Measurements from ENCODE around the gene FAM120AOS. TPM values are rescaled to one million over a fixed set of nuclear protein-coding genes. Genes with fewer than 3 reads are reported as not detected.
A peak's percentile ranks its signal among the peaks of the same experiment; 100 is the strongest.

The FAM120AOS gene
- total and polyA plus RNA-seq, 2 of the 8 experiments (the other 6 are each of a cell fraction or from before 2014, with no cell fraction given): 29.6 to 37.6 TPM

DNA sequence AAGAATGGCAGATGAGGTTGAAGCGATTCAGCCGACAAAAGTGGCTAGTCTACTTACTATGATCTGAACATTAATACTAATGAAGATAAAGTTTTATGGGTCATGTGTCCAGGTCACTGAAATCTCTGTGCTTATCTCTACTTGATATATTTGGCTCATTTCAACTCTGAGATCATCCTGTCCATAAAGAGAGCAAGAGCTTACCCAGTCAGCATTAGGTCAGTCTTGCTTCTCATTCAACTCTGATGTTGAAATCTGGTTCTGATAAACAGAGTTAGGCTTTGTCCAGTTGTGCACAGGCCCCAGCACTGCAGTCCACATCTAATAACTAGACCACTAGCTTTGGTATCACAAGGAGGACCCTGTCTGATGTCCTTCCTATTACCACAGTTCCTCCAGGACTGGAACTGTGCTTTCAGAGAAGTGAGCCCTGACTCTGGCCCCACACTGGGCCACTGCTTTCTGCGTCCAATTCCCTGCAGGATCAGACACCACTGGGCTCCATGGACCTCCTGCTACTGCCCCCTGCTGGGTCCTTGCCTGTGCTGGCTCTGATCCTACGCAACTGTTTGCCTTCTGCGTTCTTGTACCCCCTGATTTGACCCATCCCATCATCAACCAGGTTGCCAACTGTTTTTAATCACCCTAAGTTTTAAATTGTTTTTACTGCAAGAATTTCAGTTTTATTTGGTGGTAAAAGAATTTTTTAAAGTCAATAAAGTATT, 25.6 kb downstream of the FAM120AOS start:
- H3K4ac ChIP-seq (replicated peaks; ENCODE audit: insufficient read length, low read depth, low read length): no peak overlapping the region
- DNase-seq (ENCODE audit: low read depth in 1 of 2, low spot score in 2 of 2) (no peak), FAIRE-seq (no peak)
- no peak overlapping the region for H4K91ac ChIP-seq (replicated peaks; ENCODE audit: insufficient read length, low read length)
- H3K36me3 ChIP-seq (ENCODE audit: control insufficient read depth in 2 of 4, insufficient read depth in 4 of 4, low read length in 3 of 4): no peaks in the 10 kb centered on the region
- H3K56ac ChIP-seq (replicated peaks; ENCODE audit: insufficient read length, low read depth, low read length): no peak overlapping the region
- H3K79me1 ChIP-seq (ENCODE audit: low read depth, low read length): no peaks in the 10 kb centered on the region
- no peaks in the 10 kb centered on the region for H3K9me3 ChIP-seq (ENCODE audit: insufficient read depth in 2 of 2, low read depth in 1 of 2, low read length in 1 of 2)
- no peaks in the 10 kb centered on the region for H3K23me2 ChIP-seq (ENCODE audit: low read depth, low read length)
- no peak overlapping the region for H4K5ac ChIP-seq (ENCODE audit: insufficient read length, low read depth, low read length)
- no peak overlapping the region for H3K9ac ChIP-seq (replicated peaks in 1 of 4; ENCODE audit: extremely low read depth in 1 of 4, low read depth in 3 of 4, low read length in 3 of 4)
- H3K18ac ChIP-seq (ENCODE audit: extremely low read depth, low read length): no peak overlapping the region
- ChIA-PET POLR2A (ENCODE audit: partially characterized antibody) (interaction anchor here (1.3 kb wide), 1 partner anchor 23 kb away, joined by 3 read pairs; no protein-coding TSS in a partner anchor), CTCF (ENCODE audit: partially characterized antibody) (interaction anchor here (1.4 kb wide), 1 partner anchor 123 kb away, joined by 3 read pairs; no protein-coding TSS in a partner anchor)
- WGBS, 2 experiments (ENCODE audit: extremely low coverage in 1 of 2, insufficient coverage in 1 of 2, insufficient read length in 1 of 2, insufficient replicate concordance in 2 of 2, low coverage in 1 of 2, low lambda C conversion rate in 2 of 2, missing lambda C conversion rate in 1 of 2): 92% methylated on average over 5 of the region's 5 CpGs; no CpG with 5 or more reads in 1 of the 2 experiments
- H3K14ac ChIP-seq (ENCODE audit: insufficient read length): no peak overlapping the region
- no peak overlapping the region for H2BK120ac ChIP-seq (replicated peaks; ENCODE audit: low read depth, low read length)
- H3K27ac ChIP-seq (ENCODE audit: low read depth, low read length): no peak overlapping the region
- H2BK20ac ChIP-seq (ENCODE audit: low read length): no peak overlapping the region
- no peak overlapping the region for H3K4me2 ChIP-seq (ENCODE audit: insufficient read depth in 1 of 2, low read depth in 2 of 2, low read length in 2 of 2)
- no peak overlapping the region for H4K8ac ChIP-seq (ENCODE audit: extremely low read depth, insufficient read depth, low read length)
- no peak overlapping the region for H2BK5ac ChIP-seq (ENCODE audit: low read depth, low read length)
- TF ChIP-seq RAD21 (IDR thresholded peaks at IDR 0.05 in 1 of 2, conservative IDR thresholded peaks at IDR 0.05 in 1 of 2; ENCODE audit: low read depth in 2 of 2, low read length in 2 of 2) (peak; percentile 35 to 51), CEBPB (IDR thresholded peaks at IDR 0.05; ENCODE audit: low read depth, low read length) (no peak), HDAC2 (IDR thresholded peaks at IDR 0.05; ENCODE audit: borderline replicate concordance in 1 of 2, low read depth in 2 of 2, low read length in 2 of 2) (no peak), BCL11A (IDR thresholded peaks at IDR 0.05; ENCODE audit: low read depth in 2 of 2, low read length in 2 of 2) (no peak), YY1 (IDR thresholded peaks at IDR 0.05; ENCODE audit: low read depth, low read length) (no peak)
- TF ChIP-seq, protein P1, sequence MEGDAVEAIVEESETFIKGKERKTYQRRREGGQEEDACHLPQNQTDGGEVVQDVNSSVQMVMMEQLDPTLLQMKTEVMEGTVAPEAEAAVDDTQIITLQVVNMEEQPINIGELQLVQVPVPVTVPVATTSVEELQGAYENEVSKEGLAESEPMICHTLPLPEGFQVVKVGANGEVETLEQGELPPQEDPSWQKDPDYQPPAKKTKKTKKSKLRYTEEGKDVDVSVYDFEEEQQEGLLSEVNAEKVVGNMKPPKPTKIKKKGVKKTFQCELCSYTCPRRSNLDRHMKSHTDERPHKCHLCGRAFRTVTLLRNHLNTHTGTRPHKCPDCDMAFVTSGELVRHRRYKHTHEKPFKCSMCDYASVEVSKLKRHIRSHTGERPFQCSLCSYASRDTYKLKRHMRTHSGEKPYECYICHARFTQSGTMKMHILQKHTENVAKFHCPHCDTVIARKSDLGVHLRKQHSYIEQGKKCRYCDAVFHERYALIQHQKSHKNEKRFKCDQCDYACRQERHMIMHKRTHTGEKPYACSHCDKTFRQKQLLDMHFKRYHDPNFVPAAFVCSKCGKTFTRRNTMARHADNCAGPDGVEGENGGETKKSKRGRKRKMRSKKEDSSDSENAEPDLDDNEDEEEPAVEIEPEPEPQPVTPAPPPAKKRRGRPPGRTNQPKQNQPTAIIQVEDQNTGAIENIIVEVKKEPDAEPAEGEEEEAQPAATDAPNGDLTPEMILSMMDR (IDR thresholded peaks at IDR 0.05; ENCODE audit: control extremely low read depth in 1 of 3, insufficient read depth in 1 of 3, low read depth in 1 of 3, low read length in 3 of 3): peak; percentile 27 to 53 (median 38); a peak in 3 of 4 replicates
- no peak overlapping the region for H2BK12ac ChIP-seq (ENCODE audit: low read depth, low read length)
- H4K20me1 ChIP-seq (replicated peaks in 1 of 2; ENCODE audit: control insufficient read depth in 1 of 2, insufficient read depth in 2 of 2, low read length in 2 of 2): no peaks in the 10 kb centered on the region
- H3K79me2 ChIP-seq (ENCODE audit: control insufficient read depth in 1 of 2, insufficient read depth in 2 of 2, low read length in 2 of 2): no peaks in the 10 kb centered on the region
- no peak overlapping the region for H2BK15ac ChIP-seq (ENCODE audit: low read length)
- no peaks in the 10 kb centered on the region for H3K4me1 ChIP-seq (replicated peaks in 1 of 4; ENCODE audit: control insufficient read depth in 3 of 4, insufficient read depth in 4 of 4, low read length in 3 of 4)
- H2AFZ ChIP-seq (ENCODE audit: low read length): no peak overlapping the region
- H3K27me3 ChIP-seq (replicated peaks in 1 of 4; ENCODE audit: control insufficient read depth in 3 of 4, extremely low read depth in 1 of 4, insufficient read depth in 3 of 4, low read length in 3 of 4): no peaks in the 10 kb centered on the region
- H2AK5ac ChIP-seq (ENCODE audit: low read depth, low read length): no peak overlapping the region
- H3K23ac ChIP-seq (ENCODE audit: insufficient read length): no peak overlapping the region
- no peak overlapping the region for H3K4me3 ChIP-seq (ENCODE audit: extremely low read depth in 1 of 4, insufficient read depth in 2 of 4, low read depth in 3 of 4, low read length in 4 of 4)
